Endothelial cell of umbilical vein (primary cell): Measurements from ENCODE around the gene GLT8D1.

Experiments used
- EZH2 ChIP-seq: IDR thresholded peaks from 2 replicates; pipeline ENCODE4 v1.6.1; 2012; ENCODE audit warnings: borderline replicate concordance, low read depth, mild to moderate bottlenecking, moderate library complexity, low read length, inconsistent platforms; ENCODE audit not compliant: severe bottlenecking
- FOS ChIP-seq: IDR thresholded peaks from 2 replicates; pipeline ENCODE4 v1.6.1; 2011; ENCODE audit warnings: mild to moderate bottlenecking, low read length, moderate library complexity, borderline replicate concordance; ENCODE audit not compliant: insufficient read depth
- GATA2 ChIP-seq: IDR thresholded peaks from 2 replicates; pipeline ENCODE4 v1.7.0; 2011; ENCODE audit warnings: low read depth, mild to moderate bottlenecking, moderate library complexity, mixed read lengths, low read length; ENCODE audit not compliant: insufficient read length, insufficient read depth
- MYC ChIP-seq: IDR thresholded peaks from one replicate; pipeline ENCODE4 v1.6.1; 2011; ENCODE audit warnings: mild to moderate bottlenecking, low read depth, low read length
- POLR2A ChIP-seq: IDR thresholded peaks from 2 replicates; pipeline ENCODE4 v1.6.1; 2012; ENCODE audit warnings: low read depth, mild to moderate bottlenecking, control low read depth, low read length
- TF ChIP-seq, protein P1 (sequence below), 2 donors: IDR thresholded peaks; 1 replicate in 1 of 2; 2 replicates in 1 of 2; pipeline ENCODE4 v1.5.1; 2011; ENCODE audit warnings: low read length in 2 of 2, mild to moderate bottlenecking in 2 of 2, moderate library complexity in 2 of 2, control low read depth in 1 of 2, inconsistent platforms in 1 of 2, low read depth in 1 of 2; ENCODE audit not compliant: insufficient read depth in 1 of 2; ENCODE audit errors: extremely low read depth in 1 of 2
- TF ChIP-seq, protein P2 (sequence below): IDR thresholded peaks from 2 replicates; pipeline ENCODE4 v1.6.1; 2011; ENCODE audit not compliant: insufficient read depth, insufficient read length

DNA sequence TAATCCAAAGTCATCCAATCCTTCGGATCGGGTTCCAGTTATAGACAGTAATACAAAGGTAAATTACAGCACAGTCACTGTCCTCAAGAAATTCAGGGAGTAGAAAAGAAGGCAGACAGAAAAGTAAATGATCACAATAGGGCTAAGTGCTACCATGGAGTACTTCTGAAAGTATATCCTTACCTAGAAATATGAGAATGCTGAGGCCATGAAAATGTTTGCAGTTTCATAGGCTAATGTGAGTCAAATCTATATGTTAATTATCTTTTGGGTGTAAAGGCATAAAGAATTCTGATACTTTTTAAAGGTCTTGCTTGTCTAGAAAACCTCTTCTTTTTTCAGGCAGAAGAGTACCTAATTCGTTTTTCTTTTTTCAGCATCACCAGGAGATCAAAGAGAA is 49.7 kb downstream of the GLT8D1 start:
- TF ChIP-seq EZH2 (no peak), POLR2A (no peak), GATA2 (no peak), FOS (no peak), MYC (no peak)
- TF ChIP-seq, protein P1, sequence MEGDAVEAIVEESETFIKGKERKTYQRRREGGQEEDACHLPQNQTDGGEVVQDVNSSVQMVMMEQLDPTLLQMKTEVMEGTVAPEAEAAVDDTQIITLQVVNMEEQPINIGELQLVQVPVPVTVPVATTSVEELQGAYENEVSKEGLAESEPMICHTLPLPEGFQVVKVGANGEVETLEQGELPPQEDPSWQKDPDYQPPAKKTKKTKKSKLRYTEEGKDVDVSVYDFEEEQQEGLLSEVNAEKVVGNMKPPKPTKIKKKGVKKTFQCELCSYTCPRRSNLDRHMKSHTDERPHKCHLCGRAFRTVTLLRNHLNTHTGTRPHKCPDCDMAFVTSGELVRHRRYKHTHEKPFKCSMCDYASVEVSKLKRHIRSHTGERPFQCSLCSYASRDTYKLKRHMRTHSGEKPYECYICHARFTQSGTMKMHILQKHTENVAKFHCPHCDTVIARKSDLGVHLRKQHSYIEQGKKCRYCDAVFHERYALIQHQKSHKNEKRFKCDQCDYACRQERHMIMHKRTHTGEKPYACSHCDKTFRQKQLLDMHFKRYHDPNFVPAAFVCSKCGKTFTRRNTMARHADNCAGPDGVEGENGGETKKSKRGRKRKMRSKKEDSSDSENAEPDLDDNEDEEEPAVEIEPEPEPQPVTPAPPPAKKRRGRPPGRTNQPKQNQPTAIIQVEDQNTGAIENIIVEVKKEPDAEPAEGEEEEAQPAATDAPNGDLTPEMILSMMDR (IDR thresholded peaks at IDR 0.05; ENCODE audit: extremely low read depth in 1 of 2, insufficient read depth in 1 of 2, low read depth in 1 of 2, low read length in 2 of 2): no peak
- TF ChIP-seq, protein P2, sequence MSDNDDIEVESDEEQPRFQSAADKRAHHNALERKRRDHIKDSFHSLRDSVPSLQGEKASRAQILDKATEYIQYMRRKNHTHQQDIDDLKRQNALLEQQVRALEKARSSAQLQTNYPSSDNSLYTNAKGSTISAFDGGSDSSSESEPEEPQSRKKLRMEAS: no peak
